Measurements from ENCODE around the gene PYROXD2.

GRCh38 chr10:98399784-98400183 is 15.2 kb downstream of the PYROXD2 start:
- TF ChIP-seq ZSCAN25 (CRISPR knock-in tag; IDR thresholded peaks at IDR 0.05) (no peak), ZNF138 (CRISPR knock-in tag; IDR thresholded peaks at IDR 0.05; ENCODE audit: low read depth) (no peak), GATAD2A (CRISPR knock-in tag; IDR thresholded peaks at IDR 0.05) (no peak), TMF1 (CRISPR knock-in tag; IDR thresholded peaks at IDR 0.05; ENCODE audit: low read depth) (no peak), TP53 (CRISPR knock-in tag; conservative IDR thresholded peaks at IDR 0.05) (no peak), EP300 (IDR thresholded peaks at IDR 0.05; ENCODE audit: low read depth in 2 of 2, low read length in 2 of 2) (no peak), EP300 (CRISPR knock-in tag; IDR thresholded peaks at IDR 0.05; ENCODE audit: borderline replicate concordance) (no peak), USF2 (IDR thresholded peaks at IDR 0.05; ENCODE audit: low read depth, low read length) (no peak), USF2 (CRISPR knock-in tag; IDR thresholded peaks at IDR 0.05; ENCODE audit: borderline replicate concordance) (no peak), CREM (IDR thresholded peaks at IDR 0.05) (no peak), CREM (CRISPR knock-in tag; IDR thresholded peaks at IDR 0.05) (no peak)
- TF ChIP-seq, protein P1, sequence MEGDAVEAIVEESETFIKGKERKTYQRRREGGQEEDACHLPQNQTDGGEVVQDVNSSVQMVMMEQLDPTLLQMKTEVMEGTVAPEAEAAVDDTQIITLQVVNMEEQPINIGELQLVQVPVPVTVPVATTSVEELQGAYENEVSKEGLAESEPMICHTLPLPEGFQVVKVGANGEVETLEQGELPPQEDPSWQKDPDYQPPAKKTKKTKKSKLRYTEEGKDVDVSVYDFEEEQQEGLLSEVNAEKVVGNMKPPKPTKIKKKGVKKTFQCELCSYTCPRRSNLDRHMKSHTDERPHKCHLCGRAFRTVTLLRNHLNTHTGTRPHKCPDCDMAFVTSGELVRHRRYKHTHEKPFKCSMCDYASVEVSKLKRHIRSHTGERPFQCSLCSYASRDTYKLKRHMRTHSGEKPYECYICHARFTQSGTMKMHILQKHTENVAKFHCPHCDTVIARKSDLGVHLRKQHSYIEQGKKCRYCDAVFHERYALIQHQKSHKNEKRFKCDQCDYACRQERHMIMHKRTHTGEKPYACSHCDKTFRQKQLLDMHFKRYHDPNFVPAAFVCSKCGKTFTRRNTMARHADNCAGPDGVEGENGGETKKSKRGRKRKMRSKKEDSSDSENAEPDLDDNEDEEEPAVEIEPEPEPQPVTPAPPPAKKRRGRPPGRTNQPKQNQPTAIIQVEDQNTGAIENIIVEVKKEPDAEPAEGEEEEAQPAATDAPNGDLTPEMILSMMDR (CRISPR knock-in tag; IDR thresholded peaks at IDR 0.05), result no peak
- TF ChIP-seq, protein P2, sequence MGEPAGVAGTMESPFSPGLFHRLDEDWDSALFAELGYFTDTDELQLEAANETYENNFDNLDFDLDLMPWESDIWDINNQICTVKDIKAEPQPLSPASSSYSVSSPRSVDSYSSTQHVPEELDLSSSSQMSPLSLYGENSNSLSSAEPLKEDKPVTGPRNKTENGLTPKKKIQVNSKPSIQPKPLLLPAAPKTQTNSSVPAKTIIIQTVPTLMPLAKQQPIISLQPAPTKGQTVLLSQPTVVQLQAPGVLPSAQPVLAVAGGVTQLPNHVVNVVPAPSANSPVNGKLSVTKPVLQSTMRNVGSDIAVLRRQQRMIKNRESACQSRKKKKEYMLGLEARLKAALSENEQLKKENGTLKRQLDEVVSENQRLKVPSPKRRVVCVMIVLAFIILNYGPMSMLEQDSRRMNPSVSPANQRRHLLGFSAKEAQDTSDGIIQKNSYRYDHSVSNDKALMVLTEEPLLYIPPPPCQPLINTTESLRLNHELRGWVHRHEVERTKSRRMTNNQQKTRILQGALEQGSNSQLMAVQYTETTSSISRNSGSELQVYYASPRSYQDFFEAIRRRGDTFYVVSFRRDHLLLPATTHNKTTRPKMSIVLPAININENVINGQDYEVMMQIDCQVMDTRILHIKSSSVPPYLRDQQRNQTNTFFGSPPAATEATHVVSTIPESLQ (CRISPR knock-in tag; conservative IDR thresholded peaks at IDR 0.05), result no peak
- TF ChIP-seq, protein P3, sequence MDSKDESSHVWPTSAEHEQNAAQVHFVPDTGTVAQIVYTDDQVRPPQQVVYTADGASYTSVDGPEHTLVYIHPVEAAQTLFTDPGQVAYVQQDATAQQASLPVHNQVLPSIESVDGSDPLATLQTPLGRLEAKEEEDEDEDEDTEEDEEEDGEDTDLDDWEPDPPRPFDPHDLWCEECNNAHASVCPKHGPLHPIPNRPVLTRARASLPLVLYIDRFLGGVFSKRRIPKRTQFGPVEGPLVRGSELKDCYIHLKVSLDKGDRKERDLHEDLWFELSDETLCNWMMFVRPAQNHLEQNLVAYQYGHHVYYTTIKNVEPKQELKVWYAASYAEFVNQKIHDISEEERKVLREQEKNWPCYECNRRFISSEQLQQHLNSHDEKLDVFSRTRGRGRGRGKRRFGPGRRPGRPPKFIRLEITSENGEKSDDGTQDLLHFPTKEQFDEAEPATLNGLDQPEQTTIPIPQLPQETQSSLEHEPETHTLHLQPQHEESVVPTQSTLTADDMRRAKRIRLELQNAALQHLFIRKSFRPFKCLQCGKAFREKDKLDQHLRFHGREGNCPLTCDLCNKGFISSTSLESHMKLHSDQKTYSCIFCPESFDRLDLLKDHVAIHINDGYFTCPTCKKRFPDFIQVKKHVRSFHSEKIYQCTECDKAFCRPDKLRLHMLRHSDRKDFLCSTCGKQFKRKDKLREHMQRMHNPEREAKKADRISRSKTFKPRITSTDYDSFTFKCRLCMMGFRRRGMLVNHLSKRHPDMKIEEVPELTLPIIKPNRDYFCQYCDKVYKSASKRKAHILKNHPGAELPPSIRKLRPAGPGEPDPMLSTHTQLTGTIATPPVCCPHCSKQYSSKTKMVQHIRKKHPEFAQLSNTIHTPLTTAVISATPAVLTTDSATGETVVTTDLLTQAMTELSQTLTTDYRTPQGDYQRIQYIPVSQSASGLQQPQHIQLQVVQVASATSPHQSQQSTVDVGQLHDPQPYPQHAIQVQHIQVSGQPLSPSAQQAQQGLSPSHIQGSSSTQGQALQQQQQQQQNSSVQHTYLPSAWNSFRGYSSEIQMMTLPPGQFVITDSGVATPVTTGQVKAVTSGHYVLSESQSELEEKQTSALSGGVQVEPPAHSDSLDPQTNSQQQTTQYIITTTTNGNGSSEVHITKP (CRISPR knock-in tag; IDR thresholded peaks at IDR 0.05; ENCODE audit: low read depth), result no peak
